IPS DF 6.9 (cell line): ENCODE results near the gene CES2.
A peak's percentile ranks its signal among the peaks of the same experiment; 100 is the strongest.

ENCODE experiments used
- DNase-seq: peaks from one replicate; pipeline ENCODE4 v3.0.0-alpha.2; 2013; ENCODE audit warnings: low read depth, low spot score
- H3K27ac ChIP-seq: one replicate; pipeline ENCODE4 v1.5.1; 2013; ENCODE audit warnings: low read length, control low read depth
- H3K27me3 ChIP-seq: 2 replicates; pipeline ENCODE4 v1.6.1; 2013; ENCODE audit warnings: mild to moderate bottlenecking, low read length; ENCODE audit not compliant: control insufficient read depth, insufficient read depth
- H3K36me3 ChIP-seq: 2 replicates; pipeline ENCODE4 v1.6.1; 2013; ENCODE audit warnings: low read length; ENCODE audit not compliant: control insufficient read depth, insufficient read depth
- H3K4me1 ChIP-seq: 2 replicates; pipeline ENCODE4 v1.6.1; 2013; ENCODE audit warnings: low read length; ENCODE audit not compliant: control insufficient read depth, insufficient read depth
- H3K4me3 ChIP-seq: 2 replicates; pipeline ENCODE4 v1.5.1; 2013; ENCODE audit warnings: mild to moderate bottlenecking, low read length
- H3K9me3 ChIP-seq: 2 replicates; pipeline ENCODE4 v1.6.1; 2013; ENCODE audit warnings: low read length, inconsistent platforms; ENCODE audit not compliant: control insufficient read depth, insufficient read depth
- WGBS: extraction: QIAGEN DNeasy Blood & Tissue Kit; methylation state at CpG from one replicate; pipeline ENCODE4 v1.1.7; 2013; ENCODE audit warnings: mixed read lengths, missing lambda C conversion rate; ENCODE audit not compliant: insufficient read length, insufficient coverage; 5-methylcytosine and 5-hydroxymethylcytosine counted together

The CES2 gene

DNA sequence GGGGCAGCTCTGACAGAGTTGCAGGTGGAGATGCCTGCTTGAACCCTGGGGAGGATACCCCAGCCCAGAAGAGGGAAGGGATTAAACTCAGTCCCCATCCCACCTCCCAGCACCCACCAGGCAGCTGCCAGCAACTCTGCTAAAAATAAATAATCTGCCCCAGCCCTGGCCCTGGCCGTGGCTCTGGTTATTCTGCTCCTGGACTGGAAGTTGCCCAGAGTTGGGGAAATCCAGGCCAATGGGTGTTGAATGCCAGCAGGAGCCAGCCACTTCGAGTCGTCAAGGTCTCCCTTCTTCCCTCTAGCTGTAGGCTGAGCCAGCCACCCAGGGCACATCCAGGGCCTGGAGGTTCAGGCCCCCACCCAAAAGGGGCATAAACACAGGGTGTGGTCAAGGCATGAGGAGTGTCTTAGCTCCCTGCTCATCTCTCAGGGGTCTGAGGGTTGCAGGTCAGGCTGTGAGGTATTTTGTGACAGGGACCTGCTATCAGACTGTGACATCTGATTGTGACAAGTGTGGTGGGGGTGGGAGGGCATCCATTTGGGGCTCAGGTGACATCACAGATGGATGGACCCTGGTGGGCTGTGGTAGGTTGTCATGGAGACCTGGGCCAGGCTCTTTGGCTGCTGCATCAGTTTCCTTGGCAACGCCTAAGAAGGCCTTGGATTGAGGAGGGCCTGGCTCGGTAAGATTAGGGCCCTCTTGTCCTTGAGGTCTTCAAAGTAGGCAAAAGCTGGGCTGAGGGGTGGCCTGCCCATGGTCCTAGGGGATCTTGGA is 9.0 kb upstream of the CES2 start:
- H3K4me1 ChIP-seq: no peaks in the 10 kb centered on the region
- H3K36me3 ChIP-seq: no peaks in the 10 kb centered on the region
- no peak for DNase-seq
- no peak overlapping the region for H3K27ac ChIP-seq
- H3K9me3 ChIP-seq: no peaks in the 10 kb centered on the region
- H3K4me3 ChIP-seq: no peak overlapping the region
- H3K27me3 ChIP-seq: peaks cover 14% of the 10 kb centered on the region
- no CpG with 5 or more reads among the region's 5 CpGs for WGBS

DNA sequence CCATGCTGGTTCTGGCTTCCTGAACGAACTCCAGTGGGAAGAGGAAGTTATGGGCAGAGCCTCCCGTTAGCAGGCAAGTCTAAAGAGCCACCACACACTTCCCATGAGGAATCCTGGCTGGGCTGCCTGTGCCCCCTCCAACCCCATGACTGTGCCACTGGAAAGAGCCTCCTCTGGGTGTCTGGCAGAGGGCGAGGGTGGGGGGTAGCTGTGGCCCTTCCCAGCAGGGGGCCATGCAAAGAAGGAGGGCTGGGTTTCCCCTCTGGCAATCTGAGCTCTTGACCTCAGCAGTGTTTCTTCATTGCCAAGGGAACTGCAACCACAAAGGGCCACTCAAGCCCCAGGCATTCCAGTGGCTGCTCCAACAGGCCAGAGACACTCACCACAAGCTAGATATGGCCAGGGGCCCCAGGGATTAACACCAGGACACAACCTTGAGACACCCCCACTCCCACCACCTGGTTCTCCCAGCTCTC is 8.3 kb upstream of the CES2 start:
- H3K4me3 ChIP-seq: no peak overlapping the region
- H3K27ac ChIP-seq: no peak overlapping the region
- H3K9me3 ChIP-seq: no peaks in the 10 kb centered on the region
- DNase-seq: no peak
- H3K4me1 ChIP-seq: no peaks in the 10 kb centered on the region
- H3K36me3 ChIP-seq: no peaks in the 10 kb centered on the region
- H3K27me3 ChIP-seq: peaks cover 14% of the 10 kb centered on the region
- WGBS: no CpG with 5 or more reads among the region's 3 CpGs

DNA sequence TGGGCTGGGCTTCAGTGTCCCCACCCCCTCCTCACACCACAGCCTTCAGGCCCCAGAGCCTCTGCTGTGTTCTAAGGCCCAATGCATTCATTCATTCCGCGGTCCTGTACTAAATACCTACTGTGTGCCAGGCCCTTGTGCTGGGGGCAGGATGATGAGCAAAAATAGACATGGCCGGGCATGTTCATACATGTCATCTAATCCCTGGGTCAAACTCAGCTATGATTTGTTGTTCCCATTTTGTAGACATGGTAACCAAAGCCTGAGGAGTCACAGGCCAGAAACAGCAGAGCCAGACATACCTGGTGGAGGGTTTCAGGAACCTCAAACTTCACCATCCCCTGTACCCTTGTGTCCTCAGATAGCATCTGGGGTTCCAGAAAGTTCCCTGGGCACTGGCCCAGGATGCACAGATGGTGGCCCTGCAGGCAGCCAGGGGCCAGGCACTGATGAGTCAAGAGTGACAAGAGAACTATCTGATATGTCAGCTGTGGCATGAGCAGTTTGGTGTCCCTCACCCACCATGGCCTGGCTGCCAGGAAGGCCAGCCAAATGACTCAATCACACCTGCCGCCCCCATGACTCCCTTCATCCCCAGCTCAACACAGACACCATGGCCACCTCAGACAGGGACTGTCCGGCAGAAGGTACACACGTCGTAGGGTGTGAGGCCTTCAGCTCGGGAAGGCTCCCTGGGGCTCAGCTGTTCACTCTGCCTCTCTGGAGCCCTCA is 7.2 kb upstream of the CES2 start:
- no peak overlapping the region for H3K4me3 ChIP-seq
- DNase-seq: no peak
- H3K9me3 ChIP-seq: no peaks in the 10 kb centered on the region
- H3K4me1 ChIP-seq: no peaks in the 10 kb centered on the region
- no peak overlapping the region for H3K27ac ChIP-seq
- no CpG with 5 or more reads among the region's 8 CpGs for WGBS
- no peaks in the 10 kb centered on the region for H3K36me3 ChIP-seq
- peaks cover 14% of the 10 kb centered on the region for H3K27me3 ChIP-seq

DNA sequence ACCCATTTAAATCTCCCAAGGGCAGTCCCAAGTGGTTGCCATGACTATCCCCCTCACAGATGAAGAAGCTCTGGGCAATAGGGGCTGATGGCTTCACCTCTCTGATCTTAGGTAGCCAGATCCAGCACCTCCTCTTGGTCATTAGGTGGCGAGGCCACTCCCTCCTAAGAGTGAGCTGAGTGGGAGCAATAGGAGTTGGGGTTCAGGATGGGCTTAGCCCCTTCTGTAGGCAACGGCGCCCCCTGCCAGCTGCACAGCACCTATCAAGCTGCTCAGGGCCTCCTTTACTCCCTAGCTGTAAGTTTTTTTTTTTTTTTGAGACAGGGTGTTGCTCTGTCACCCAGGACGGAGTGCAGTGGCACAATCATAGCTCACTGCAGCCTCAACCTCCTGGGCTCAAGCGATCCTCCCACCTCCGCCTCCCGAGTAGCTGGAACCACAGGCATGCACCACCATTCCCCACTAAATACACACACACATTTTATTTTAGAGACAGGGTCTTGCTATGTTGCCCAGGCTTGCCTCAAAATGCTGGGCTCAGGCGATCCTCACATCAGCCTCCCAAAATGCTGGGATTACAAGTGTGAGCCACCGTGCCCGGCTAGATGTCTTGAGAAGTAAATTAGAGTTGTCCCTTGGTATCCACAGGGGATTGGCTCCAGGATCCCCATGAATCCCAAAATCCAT is 6.5 kb upstream of the CES2 start:
- no peaks in the 10 kb centered on the region for H3K36me3 ChIP-seq
- H3K4me3 ChIP-seq: no peak overlapping the region
- no peak overlapping the region for H3K27ac ChIP-seq
- no peaks in the 10 kb centered on the region for H3K9me3 ChIP-seq
- H3K27me3 ChIP-seq: peaks cover 12% of the 10 kb centered on the region
- 0 out of 2 replicates have a peak, but pooled peaks cover 2% of the 10 kb centered on the region for H3K4me1 ChIP-seq
- no peak for DNase-seq
- no CpG with 5 or more reads among the region's 10 CpGs for WGBS

DNA sequence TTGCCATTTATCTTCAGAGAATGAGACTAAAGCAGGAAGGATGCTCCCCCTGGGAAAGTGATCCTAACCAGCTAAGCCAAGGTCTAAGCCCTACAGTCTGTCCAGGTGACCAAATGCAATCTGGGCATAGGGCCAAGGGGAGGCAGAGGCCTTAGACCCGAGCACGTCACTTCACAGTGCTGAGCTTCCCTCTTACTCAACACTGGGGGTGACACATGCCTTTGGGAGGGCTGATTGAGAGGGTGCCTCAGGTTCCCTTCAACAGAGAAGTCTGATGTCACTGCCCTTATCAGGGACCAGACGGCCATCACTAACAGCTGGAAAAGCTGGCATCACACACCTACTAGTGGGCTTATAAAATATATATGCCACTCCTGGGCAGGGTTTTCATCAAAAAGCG is 5.1 kb upstream of the CES2 start:
- no peak for DNase-seq
- H3K9me3 ChIP-seq: no peaks in the 10 kb centered on the region
- H3K27ac ChIP-seq: no peak overlapping the region
- H3K36me3 ChIP-seq: no peaks in the 10 kb centered on the region
- 0 out of 2 replicates have a peak, but pooled peaks cover 2% of the 10 kb centered on the region for H3K4me1 ChIP-seq
- H3K27me3 ChIP-seq: peaks cover 11% of the 10 kb centered on the region
- H3K4me3 ChIP-seq: no peak overlapping the region
- no CpG with 5 or more reads among the region's 4 CpGs for WGBS

DNA sequence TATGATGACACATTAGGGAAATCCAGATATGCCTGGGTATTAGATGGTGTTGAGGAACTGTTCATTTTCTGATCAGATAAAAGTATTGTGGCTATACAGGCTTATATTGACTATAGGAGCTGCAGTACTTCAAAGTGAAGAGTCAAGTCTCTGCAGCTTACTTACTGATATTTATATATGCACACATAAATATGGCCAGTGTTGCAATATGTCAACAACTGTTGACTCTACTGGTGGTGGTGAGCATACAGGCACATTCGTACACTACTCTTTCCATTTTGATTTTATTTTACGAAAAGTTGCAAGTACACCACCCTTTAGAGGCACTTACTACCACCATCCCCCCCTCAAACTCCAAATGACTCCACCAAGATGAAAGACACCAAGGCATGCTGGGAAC is 3.7 kb upstream of the CES2 start:
- DNase-seq: no peak
- no CpG with 5 or more reads among the region's 2 CpGs for WGBS
- Histone ChIP-seq H3K9me3 (no peaks in the 10 kb centered on the region), H3K36me3 (no peaks in the 10 kb centered on the region), H3K4me3 (no peak overlapping the region), H3K27me3 (no peaks in the 10 kb centered on the region; the same call in 1 of the 2 replicates), H3K27ac (no peak overlapping the region), H3K4me1 (0 out of 2 replicates have a peak, but pooled peaks cover 2% of the 10 kb centered on the region)

DNA sequence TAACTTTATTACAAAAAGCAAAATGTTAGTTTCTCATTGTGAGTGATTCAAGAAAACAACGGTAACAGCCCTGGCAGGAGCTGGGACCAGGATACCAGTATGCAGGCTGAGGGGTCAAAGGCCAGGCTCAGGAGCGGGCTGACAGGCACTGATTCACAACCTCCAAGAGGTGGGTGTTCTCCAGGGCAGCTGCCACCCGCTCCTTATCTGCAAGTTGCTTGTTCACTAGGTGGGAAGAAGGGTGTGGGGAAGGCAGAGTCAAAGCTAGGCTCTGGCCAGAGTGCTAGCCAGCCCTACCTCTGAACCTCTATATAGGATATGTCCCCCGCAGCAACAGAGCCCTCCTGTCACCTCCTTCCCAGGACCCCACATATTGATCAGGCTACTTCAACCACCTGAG is 3.2 kb upstream of the CES2 start:
- no peak for DNase-seq
- Histone ChIP-seq H3K4me1 (0 out of 2 replicates have a peak, but pooled peaks cover 2% of the 10 kb centered on the region), H3K9me3 (no peaks in the 10 kb centered on the region), H3K36me3 (no peaks in the 10 kb centered on the region), H3K27ac (no peak overlapping the region), H3K27me3 (no peaks in the 10 kb centered on the region), H3K4me3 (no peak overlapping the region)
- no CpG with 5 or more reads among the region's 4 CpGs for WGBS

DNA sequence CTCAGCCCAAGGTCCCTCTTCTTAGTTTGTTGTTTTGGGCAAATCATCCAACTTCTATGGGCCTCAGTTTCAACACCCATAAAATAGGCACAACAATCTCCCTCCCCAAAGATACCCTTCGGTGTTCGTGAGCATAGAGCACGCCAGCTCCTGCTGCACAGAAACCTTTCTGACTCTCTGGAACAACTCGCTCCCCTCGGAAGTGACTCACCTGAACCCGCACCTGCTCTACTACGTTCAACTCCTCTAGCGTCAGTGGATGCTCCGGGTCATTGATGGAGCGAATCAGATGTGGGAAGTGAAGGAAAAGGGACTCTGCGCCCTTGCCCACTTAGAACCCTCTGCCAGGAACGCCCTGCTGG is 1.6 kb upstream of the CES2 start:
- Histone ChIP-seq H3K27ac (no peak overlapping the region), H3K4me1 (0 out of 2 replicates have a peak, but pooled peaks cover 2% of the 10 kb centered on the region), H3K9me3 (no peaks in the 10 kb centered on the region), H3K36me3 (no peaks in the 10 kb centered on the region), H3K4me3 (peak overlapping the region; percentile 76; the same call in 1 of the 2 replicates), H3K27me3 (no peaks in the 10 kb centered on the region)
- no CpG with 5 or more reads among the region's 12 CpGs for WGBS
- no peak for DNase-seq

DNA sequence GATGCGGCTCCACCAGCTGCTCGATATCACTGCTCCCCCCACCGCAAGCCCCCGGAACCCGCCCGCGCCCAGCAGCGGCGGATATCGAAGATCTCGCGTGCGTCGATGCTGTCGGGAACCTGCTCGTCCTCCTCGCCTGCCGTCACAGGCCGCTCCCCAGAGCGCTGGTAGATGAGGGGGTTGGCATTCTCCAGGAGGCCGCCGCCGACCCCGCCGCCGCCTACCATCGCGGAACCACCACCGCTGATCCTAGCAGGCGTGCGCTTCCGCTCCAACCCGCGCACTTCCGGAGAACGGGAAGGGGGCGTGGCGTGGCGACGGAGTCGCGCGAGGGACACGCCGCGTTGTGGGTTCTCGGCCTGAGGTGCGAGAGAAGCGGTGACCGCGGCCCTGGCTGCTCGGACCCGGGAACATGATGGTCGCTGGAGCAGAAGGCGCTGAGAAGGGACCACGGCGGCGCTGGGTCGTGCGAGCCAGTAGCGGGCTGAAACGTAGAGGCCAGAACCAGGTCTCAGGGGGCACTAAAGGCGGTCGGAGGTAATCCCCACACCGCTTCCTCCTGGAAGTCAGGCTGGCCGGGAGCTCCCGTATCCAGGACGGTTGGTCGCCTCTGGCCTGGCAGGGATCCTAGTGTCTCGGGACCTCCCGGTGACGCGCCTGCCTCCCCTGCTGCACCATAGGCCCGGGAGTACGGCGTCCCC is 1.0 kb upstream of the CES2 start, which contains the start of gene CIAO2B:
Gene CIAO2B, minus strand, starts transcription at position 265 of the 701 bp plus-strand sequence. Its CDS starts 38 bp downstream, at position 227.
- H3K9me3 ChIP-seq: no peaks in the 10 kb centered on the region
- H3K27me3 ChIP-seq: no peaks in the 10 kb centered on the region
- H3K4me3 ChIP-seq: peak within 1 kb of the TSS; percentile 76; the same call in 1 of the 2 replicates
- no peak within 1 kb of the TSS for H3K27ac ChIP-seq
- WGBS: no CpG with 5 or more reads among the region's 76 CpGs
- 0 out of 2 replicates have a peak, but pooled peaks cover 2% of the 10 kb centered on the region for H3K4me1 ChIP-seq
- no peaks in the 10 kb centered on the region for H3K36me3 ChIP-seq
- DNase-seq: no peak
